A549 (cell line): ENCODE measurements around the gene KIAA2012.

Experiments used
- CBX2 ChIP-seq: fragments of 200-600 bp; sonication (generic); IDR thresholded peaks from 2 replicates; pipeline ENCODE4 v1.6.1; 2016; ENCODE audit warnings: low read depth, mild to moderate bottlenecking, borderline replicate concordance
- CHD2 ChIP-seq: fragments of 150-350 bp; IDR thresholded peaks from 2 replicates; pipeline ENCODE4 v1.6.1; 2014; ENCODE audit warnings: low read length; ENCODE audit not compliant: partially characterized antibody
- CTCF ChIP-seq: fragments of >200 bp; sonication (Bioruptor Twin); formaldehyde crosslinking; IDR thresholded peaks from 3 replicates; pipeline ENCODE4 v1.5.1; 2016
- EP300 ChIP-seq, 2 experiments: fragments of >200 bp; sonication (Bioruptor Twin); formaldehyde crosslinking; IDR thresholded peaks; 2 replicates in 1 of 2; 3 replicates in 1 of 2; pipeline ENCODE4 v1.6.1; 2016 to 2017
- HDAC2 ChIP-seq: fragments of 200-600 bp; sonication (generic); IDR thresholded peaks from 2 replicates; pipeline ENCODE4 v1.6.1; 2016
- JUNB ChIP-seq: fragments of >200 bp; sonication (Bioruptor Twin); formaldehyde crosslinking; IDR thresholded peaks from 2 replicates; pipeline ENCODE4 v1.6.1; 2016
- MAFK ChIP-seq: fragments of 450-650 bp; IDR thresholded peaks from 2 replicates; pipeline ENCODE4 v1.6.1; 2014; ENCODE audit not compliant: partially characterized antibody
- MAX ChIP-seq: IDR thresholded peaks from 2 replicates; pipeline ENCODE4 v1.6.1; 2012
- POLR2A ChIP-seq: IDR thresholded peaks from 2 replicates; pipeline ENCODE4 v1.6.1; 2012; ENCODE audit warnings: mild to moderate bottlenecking, low read length
- REST ChIP-seq: fragments of 200-600 bp; sonication (generic); IDR thresholded peaks from 2 replicates; pipeline ENCODE4 v1.6.1; 2016; ENCODE audit warnings: antibody characterized with exemption, mild to moderate bottlenecking, moderate library complexity
- TP53 ChIP-seq: fragments of 250-450 bp; sonication (Bioruptor Pico); IDR thresholded peaks from 2 replicates; pipeline ENCODE4 v1.5.0; 2021; ENCODE audit warnings: mild to moderate bottlenecking, moderate library complexity

- TF ChIP-seq JUNB (no peak), EP300 (IDR thresholded peaks at IDR 0.05) (no peak), CHD2 (no peak), CTCF (no peak), MAFK (no peak), POLR2A (no peak), REST (no peak), HDAC2 (no peak), CBX2 (no peak), MAX (no peak), TP53 (CRISPR knock-in tag) (no peak)
Observed at GRCh38 chr2:202052235-202052634, 20.8 kb upstream of the KIAA2012 start.
